ENCODE results near the gene HSCB. TPM values are rescaled to one million over a fixed set of nuclear protein-coding genes. Genes with fewer than 3 reads are reported as not detected.

The HSCB gene
- total RNA-seq, 1 experiment from 2014 or later, result 19.2 TPM

DNA sequence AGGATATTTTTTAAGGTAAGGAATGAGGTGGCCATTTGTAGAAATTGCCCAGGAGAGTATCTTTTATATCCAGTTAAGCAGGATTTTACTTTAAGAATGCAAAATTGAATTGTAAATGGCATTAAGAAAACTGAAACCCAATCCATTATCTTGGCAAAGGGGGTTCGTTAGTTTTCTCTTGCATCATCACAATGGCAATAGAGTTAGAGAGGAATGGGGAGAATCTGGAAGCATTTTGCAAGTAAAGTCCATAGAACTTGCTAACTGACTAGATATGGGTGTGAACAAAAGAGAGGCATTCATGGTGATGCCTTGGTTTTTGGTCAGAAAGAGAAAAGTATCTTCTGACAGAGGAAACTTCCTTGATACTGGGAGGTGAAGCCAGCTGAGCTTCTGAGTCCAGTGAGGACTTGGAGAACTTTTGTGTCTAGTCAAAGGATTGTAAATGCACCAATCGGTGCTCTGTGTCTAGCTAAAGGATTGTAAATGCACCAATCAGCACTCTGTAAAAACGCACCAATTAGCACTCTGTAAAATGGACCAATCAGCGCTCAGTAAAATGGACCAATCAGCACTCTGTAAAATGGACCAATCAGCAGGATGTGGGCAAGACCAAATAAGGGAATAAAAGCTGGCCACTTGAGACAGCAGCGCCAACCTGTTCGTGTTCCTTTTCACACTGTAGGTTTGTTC is 27.0 kb downstream of the HSCB start:
- peaks cover 14% of the 10 kb centered on the region for H3K9me3 Mint-ChIP-seq
- no peak overlapping the region for H3K4me3 Mint-ChIP-seq
- H3K4me1 Mint-ChIP-seq, result peaks cover 16% of the 10 kb centered on the region
- DNase-seq (ENCODE audit: low spot score) (no peak), ATAC-seq (no peak)
- CTCF ChIA-PET, result no interaction called here
- H3K27me3 Mint-ChIP-seq (ENCODE audit: low read depth), result no peaks in the 10 kb centered on the region
- H3K27ac Mint-ChIP-seq, result no peak overlapping the region
- TF ChIP-seq ELF4 (CRISPR knock-in tag; IDR thresholded peaks at IDR 0.05; ENCODE audit: low read depth), result no peak
- TF ChIP-seq NFYB (CRISPR knock-in tag; conservative IDR thresholded peaks at IDR 0.05; ENCODE audit: low read depth), result peak; percentile 77
- POLR2A ChIA-PET, result no interaction called here
- peaks cover 8% of the 10 kb centered on the region for H3K36me3 Mint-ChIP-seq

DNA sequence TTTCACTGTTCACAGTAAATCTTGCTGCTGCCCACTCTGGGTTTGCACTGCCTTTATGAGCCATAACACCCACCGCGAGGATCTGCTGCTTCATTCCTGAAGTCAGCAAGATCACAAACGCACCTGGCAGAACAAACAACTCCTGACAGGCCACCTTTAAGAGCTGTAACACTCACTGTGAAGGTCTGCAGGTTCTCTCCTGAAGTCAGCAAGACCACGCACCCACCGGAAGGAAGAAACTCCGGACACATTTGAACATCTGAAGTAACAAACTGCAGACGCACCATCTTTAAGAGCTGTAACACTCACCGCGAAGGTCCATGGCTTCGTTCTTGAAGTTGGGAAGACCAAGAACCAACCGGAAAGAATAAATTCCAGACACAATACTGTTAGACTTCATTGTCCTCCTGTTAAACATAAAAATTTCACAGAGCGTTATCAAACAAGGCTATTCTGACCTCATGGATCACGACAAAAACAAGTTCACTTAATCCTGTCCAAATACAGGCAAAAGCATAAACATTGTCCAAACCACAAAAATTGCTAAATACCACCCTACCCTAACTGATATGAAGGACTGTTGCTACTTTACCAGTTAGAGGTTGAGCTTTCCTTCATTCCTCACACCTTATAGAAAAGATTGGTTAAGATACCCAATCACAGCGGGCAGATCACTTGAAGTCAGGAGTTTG is 27.7 kb downstream of the HSCB start:
- ChIA-PET CTCF (no interaction called here), POLR2A (no interaction called here)
- Mint-ChIP-seq H3K27me3 (ENCODE audit: low read depth) (no peaks in the 10 kb centered on the region), H3K27ac (peak overlapping the region; percentile 17; the same call in 1 of the 2 replicates), H3K4me1 (peaks cover 13% of the 10 kb centered on the region), H3K4me3 (no peak overlapping the region), H3K9me3 (peaks cover 14% of the 10 kb centered on the region), H3K36me3 (peaks cover 10% of the 10 kb centered on the region)
- ATAC-seq (no peak), DNase-seq (ENCODE audit: low spot score) (no peak)
- TF ChIP-seq FOXP4 (CRISPR knock-in tag; IDR thresholded peaks at IDR 0.05) (no peak), MYBL2 (CRISPR knock-in tag; IDR thresholded peaks at IDR 0.05) (no peak), MXD4 (CRISPR knock-in tag; IDR thresholded peaks at IDR 0.05; ENCODE audit: borderline replicate concordance) (no peak), MAX (CRISPR knock-in tag; IDR thresholded peaks at IDR 0.05) (no peak), STAT6 (CRISPR knock-in tag; conservative IDR thresholded peaks at IDR 0.05; ENCODE audit: low read depth) (no peak), USF2 (CRISPR knock-in tag; IDR thresholded peaks at IDR 0.05) (no peak), ETV6 (CRISPR knock-in tag; IDR thresholded peaks at IDR 0.05) (no peak), CTCF (IDR thresholded peaks at IDR 0.05) (no peak), GRHL2 (CRISPR knock-in tag; IDR thresholded peaks at IDR 0.05; ENCODE audit: insufficient replicate concordance, severe bottlenecking) (no peak), RELA (CRISPR knock-in tag; IDR thresholded peaks at IDR 0.05; ENCODE audit: borderline replicate concordance) (no peak), NFATC4 (CRISPR knock-in tag; IDR thresholded peaks at IDR 0.05) (no peak), TEAD1 (CRISPR knock-in tag; IDR thresholded peaks at IDR 0.05) (no peak)
- TF ChIP-seq, protein P1, sequence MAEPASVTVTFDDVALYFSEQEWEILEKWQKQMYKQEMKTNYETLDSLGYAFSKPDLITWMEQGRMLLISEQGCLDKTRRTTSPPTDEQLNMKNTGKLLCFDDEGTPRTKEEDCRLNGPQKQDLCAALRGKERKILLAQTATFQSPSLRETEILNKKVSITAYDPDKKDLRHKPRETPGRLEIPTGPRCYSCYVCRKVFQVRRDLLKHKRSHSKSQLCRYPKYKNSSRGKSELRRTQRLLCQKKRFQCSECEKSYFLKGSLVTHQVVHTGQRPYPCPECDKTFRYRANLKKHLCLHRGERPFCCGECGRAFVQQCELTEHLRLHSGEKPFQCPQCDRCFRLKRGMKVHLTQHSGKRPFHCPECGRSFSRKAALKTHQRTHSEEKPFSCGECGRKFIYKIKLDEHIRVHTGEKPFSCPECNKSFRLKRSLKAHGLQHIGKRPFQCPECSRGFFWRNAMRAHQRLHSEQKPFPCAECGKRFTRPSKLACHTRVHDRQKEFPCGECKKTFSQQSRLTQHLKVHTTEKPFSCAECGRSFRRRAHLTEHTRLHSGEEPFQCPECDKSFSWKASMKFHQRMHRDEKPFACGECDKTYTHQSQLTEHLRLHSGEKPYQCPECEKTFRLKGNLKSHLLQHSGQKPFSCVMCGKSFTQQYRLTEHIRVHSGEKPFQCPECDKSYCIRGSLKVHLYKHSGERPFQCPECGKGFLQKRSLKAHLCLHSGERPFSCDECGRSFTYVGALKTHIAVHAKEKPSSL (CRISPR knock-in tag; conservative IDR thresholded peaks at IDR 0.05), result no peak
- TF ChIP-seq, protein P2, sequence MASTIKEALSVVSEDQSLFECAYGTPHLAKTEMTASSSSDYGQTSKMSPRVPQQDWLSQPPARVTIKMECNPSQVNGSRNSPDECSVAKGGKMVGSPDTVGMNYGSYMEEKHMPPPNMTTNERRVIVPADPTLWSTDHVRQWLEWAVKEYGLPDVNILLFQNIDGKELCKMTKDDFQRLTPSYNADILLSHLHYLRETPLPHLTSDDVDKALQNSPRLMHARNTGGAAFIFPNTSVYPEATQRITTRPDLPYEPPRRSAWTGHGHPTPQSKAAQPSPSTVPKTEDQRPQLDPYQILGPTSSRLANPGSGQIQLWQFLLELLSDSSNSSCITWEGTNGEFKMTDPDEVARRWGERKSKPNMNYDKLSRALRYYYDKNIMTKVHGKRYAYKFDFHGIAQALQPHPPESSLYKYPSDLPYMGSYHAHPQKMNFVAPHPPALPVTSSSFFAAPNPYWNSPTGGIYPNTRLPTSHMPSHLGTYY (CRISPR knock-in tag; IDR thresholded peaks at IDR 0.05), result no peak
- TF ChIP-seq, protein P3, sequence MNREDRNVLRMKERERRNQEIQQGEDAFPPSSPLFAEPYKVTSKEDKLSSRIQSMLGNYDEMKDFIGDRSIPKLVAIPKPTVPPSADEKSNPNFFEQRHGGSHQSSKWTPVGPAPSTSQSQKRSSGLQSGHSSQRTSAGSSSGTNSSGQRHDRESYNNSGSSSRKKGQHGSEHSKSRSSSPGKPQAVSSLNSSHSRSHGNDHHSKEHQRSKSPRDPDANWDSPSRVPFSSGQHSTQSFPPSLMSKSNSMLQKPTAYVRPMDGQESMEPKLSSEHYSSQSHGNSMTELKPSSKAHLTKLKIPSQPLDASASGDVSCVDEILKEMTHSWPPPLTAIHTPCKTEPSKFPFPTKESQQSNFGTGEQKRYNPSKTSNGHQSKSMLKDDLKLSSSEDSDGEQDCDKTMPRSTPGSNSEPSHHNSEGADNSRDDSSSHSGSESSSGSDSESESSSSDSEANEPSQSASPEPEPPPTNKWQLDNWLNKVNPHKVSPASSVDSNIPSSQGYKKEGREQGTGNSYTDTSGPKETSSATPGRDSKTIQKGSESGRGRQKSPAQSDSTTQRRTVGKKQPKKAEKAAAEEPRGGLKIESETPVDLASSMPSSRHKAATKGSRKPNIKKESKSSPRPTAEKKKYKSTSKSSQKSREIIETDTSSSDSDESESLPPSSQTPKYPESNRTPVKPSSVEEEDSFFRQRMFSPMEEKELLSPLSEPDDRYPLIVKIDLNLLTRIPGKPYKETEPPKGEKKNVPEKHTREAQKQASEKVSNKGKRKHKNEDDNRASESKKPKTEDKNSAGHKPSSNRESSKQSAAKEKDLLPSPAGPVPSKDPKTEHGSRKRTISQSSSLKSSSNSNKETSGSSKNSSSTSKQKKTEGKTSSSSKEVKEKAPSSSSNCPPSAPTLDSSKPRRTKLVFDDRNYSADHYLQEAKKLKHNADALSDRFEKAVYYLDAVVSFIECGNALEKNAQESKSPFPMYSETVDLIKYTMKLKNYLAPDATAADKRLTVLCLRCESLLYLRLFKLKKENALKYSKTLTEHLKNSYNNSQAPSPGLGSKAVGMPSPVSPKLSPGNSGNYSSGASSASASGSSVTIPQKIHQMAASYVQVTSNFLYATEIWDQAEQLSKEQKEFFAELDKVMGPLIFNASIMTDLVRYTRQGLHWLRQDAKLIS (CRISPR knock-in tag; IDR thresholded peaks at IDR 0.05; ENCODE audit: borderline replicate concordance), result no peak
